Parathyroid adenoma (tissue), 2 donors: ENCODE results near the gene MGAT4A.

Experiments used
- H2AFZ ChIP-seq: fragments of 300-600 bp; sonication (generic); one replicate; pipeline ENCODE4 v1.7.0; 2017; ENCODE audit warnings: antibody characterized with exemption, mild to moderate bottlenecking
- H3K27ac ChIP-seq: fragments of 300-600 bp; sonication (generic); one replicate; pipeline ENCODE4 v1.7.0; 2017
- H3K27me3 ChIP-seq: fragments of 300-600 bp; sonication (generic); one replicate; pipeline ENCODE4 v1.7.0; 2017; ENCODE audit warnings: low read length; ENCODE audit not compliant: control insufficient read depth, insufficient read depth
- H3K36me3 ChIP-seq: fragments of 300-600 bp; sonication (generic); one replicate; pipeline ENCODE4 v1.7.0; 2017; ENCODE audit warnings: low read length; ENCODE audit not compliant: control insufficient read depth, insufficient read depth
- H3K4me1 ChIP-seq: fragments of 300-600 bp; sonication (generic); one replicate; pipeline ENCODE4 v1.7.0; 2017; ENCODE audit warnings: control low read depth
- H3K4me2 ChIP-seq: fragments of 300-600 bp; sonication (generic); one replicate; pipeline ENCODE4 v1.7.0; 2017; ENCODE audit warnings: low read length
- H3K4me3 ChIP-seq: fragments of 300-600 bp; sonication (generic); one replicate; pipeline ENCODE4 v1.7.0; 2017; ENCODE audit warnings: low read depth, low read length
- H3K79me2 ChIP-seq: fragments of 300-600 bp; sonication (generic); one replicate; pipeline ENCODE4 v1.7.0; 2017; ENCODE audit warnings: control low read depth
- H3K9ac ChIP-seq: fragments of 300-600 bp; sonication (generic); one replicate; pipeline ENCODE4 v1.7.0; 2017; ENCODE audit warnings: mild to moderate bottlenecking
- H3K9me3 ChIP-seq: fragments of 300-600 bp; sonication (generic); one replicate; pipeline ENCODE4 v1.7.0; 2017; ENCODE audit warnings: low read length; ENCODE audit not compliant: control insufficient read depth
- CTCF ChIP-seq: fragments of 300-600 bp; sonication (generic); IDR thresholded peaks from one replicate; pipeline ENCODE4 v1.7.0; 2017; ENCODE audit warnings: antibody characterized with exemption, mild to moderate bottlenecking
- donor health status: primary hyperparathyroidism.

MGAT4A gene

GRCh38 chr2:98731041-98731893, at the start of gene MGAT4A:
Gene MGAT4A, minus strand, starts transcription at chr2:98731132. Its CDS starts 4,800 bp downstream, at chr2:98726332.
- H3K4me1 ChIP-seq: peaks cover 20% of the 10 kb centered on the region
- H3K9me3 ChIP-seq: no peaks in the 10 kb centered on the region
- H3K27ac ChIP-seq: peak within 1 kb of the TSS; percentile 84
- H3K4me3 ChIP-seq: peak within 1 kb of the TSS; percentile 66
- no peaks in the 10 kb centered on the region for H3K27me3 ChIP-seq
- H3K4me2 ChIP-seq: peak within 1 kb of the TSS; percentile 83
- TF ChIP-seq CTCF: no peak
- H3K9ac ChIP-seq: peak within 1 kb of the TSS; percentile 88
- H3K79me2 ChIP-seq: peaks cover 19% of the 10 kb centered on the region
- H3K36me3 ChIP-seq: no peaks in the 10 kb centered on the region
- H2AFZ ChIP-seq: peak within 1 kb of the TSS; percentile 79

- Histone ChIP-seq H3K4me1 (no peaks in the 10 kb centered on the region), H3K9me3 (no peaks in the 10 kb centered on the region), H3K4me3 (no peak overlapping the region), H3K79me2 (no peaks in the 10 kb centered on the region), H3K36me3 (no peaks in the 10 kb centered on the region), H3K4me2 (no peak overlapping the region), H3K27me3 (no peaks in the 10 kb centered on the region), H2AFZ (peak overlapping the region; percentile 48), H3K27ac (no peak overlapping the region), H3K9ac (no peak overlapping the region)
- no peak for TF ChIP-seq CTCF
Measured at GRCh38 chr2:98778741-98779483, 48.0 kb upstream of the MGAT4A start.

- Histone ChIP-seq H3K9ac (no peak overlapping the region), H3K9me3 (no peaks in the 10 kb centered on the region), H3K27me3 (no peaks in the 10 kb centered on the region), H2AFZ (no peak overlapping the region), H3K4me1 (no peaks in the 10 kb centered on the region), H3K79me2 (no peaks in the 10 kb centered on the region), H3K4me3 (no peak overlapping the region), H3K27ac (no peak overlapping the region), H3K36me3 (no peaks in the 10 kb centered on the region), H3K4me2 (no peak overlapping the region)
- no peak for TF ChIP-seq CTCF
Measured at GRCh38 chr2:98778151-98778550, 47.2 kb upstream of the MGAT4A start.

GRCh38 chr2:98777710-98778109, 46.8 kb upstream of the MGAT4A start:
- no peak for TF ChIP-seq CTCF
- no peak overlapping the region for H3K4me3 ChIP-seq

More at GRCh38 chr2:98777710-98778109, 46.8 kb upstream of the MGAT4A start:
- Histone ChIP-seq H3K27ac (no peak overlapping the region), H3K9me3 (no peaks in the 10 kb centered on the region), H3K79me2 (no peaks in the 10 kb centered on the region), H3K4me1 (no peaks in the 10 kb centered on the region), H3K27me3 (no peaks in the 10 kb centered on the region), H3K9ac (no peak overlapping the region), H3K36me3 (no peaks in the 10 kb centered on the region), H2AFZ (no peak overlapping the region), H3K4me2 (no peak overlapping the region)
